CD14-positive monocyte (primary cell): Measurements from ENCODE around the gene ARHGAP11B.
"Not testable (repeated sequence)": the region's sequence is repeated elsewhere in the genome, so short reads cannot be mapped to it uniquely, and the experiment has no call there.

Source experiments
- DNase-seq, 3 donors: peaks; one replicate each; pipeline ENCODE4 v3.0.0-alpha.2; 2011 to 2022
- H2AFZ ChIP-seq: 2 replicates; pipeline ENCODE4 v1.6.0; 2012; ENCODE audit warnings: mild to moderate bottlenecking, low read depth, low read length, inconsistent platforms; ENCODE audit not compliant: insufficient read depth, poor library complexity, severe bottlenecking
- H3K27ac ChIP-seq, 2 donors: 1 replicate in 1 of 2; 2 replicates in 1 of 2; pipeline ENCODE4 v1.5.1; 2012 to 2013; ENCODE audit warnings: low read length in 2 of 2, control low read depth in 1 of 2, inconsistent platforms in 1 of 2, low read depth in 1 of 2, mild to moderate bottlenecking in 1 of 2
- H3K27me3 ChIP-seq, 2 donors: one replicate each; pipeline versions ENCODE4 v1.6.0 to v1.6.1; 2011 to 2013; ENCODE audit warnings: low read length in 2 of 2; ENCODE audit not compliant: control insufficient read depth in 2 of 2, insufficient read depth in 2 of 2
- H3K36me3 ChIP-seq, 2 donors: replicated peaks in 1 of 2; 1 replicate in 1 of 2; 2 replicates in 1 of 2; pipeline versions ENCODE4 v1.5.1 to v1.6.1; 2012 to 2013; ENCODE audit warnings: low read length in 2 of 2, control low read depth in 1 of 2, inconsistent platforms in 1 of 2, mild to moderate bottlenecking in 1 of 2; ENCODE audit not compliant: insufficient read depth in 2 of 2, control insufficient read depth in 1 of 2
- H3K4me1 ChIP-seq, 2 donors: 1 replicate in 1 of 2; 2 replicates in 1 of 2; pipeline versions ENCODE4 v1.5.1 to v1.6.1; 2012 to 2013; ENCODE audit warnings: low read length in 2 of 2, control low read depth in 1 of 2, inconsistent platforms in 1 of 2, mild to moderate bottlenecking in 1 of 2, moderate library complexity in 1 of 2; ENCODE audit not compliant: insufficient read depth in 2 of 2, control insufficient read depth in 1 of 2
- H3K4me2 ChIP-seq: replicated peaks from 2 replicates; pipeline ENCODE3; 2012; ENCODE audit warnings: low read length, moderate library complexity, mild to moderate bottlenecking; ENCODE audit not compliant: poor library complexity, severe bottlenecking; ENCODE audit errors: extremely low read depth
- H3K4me3 ChIP-seq, 3 experiments: fragments of 200-600 bp in 1 of 3; sonication (generic) in 1 of 3; replicated peaks in 1 of 3; 1 replicate in 2 of 3; 2 replicates in 1 of 3; pipeline ENCODE4 v1.5.1; 2011 to 2013; ENCODE audit warnings: low read length in 3 of 3, mild to moderate bottlenecking in 3 of 3, control low read depth in 2 of 3, low read depth in 2 of 3, inconsistent platforms in 1 of 3, moderate library complexity in 1 of 3
- H3K79me2 ChIP-seq: 2 replicates; pipeline ENCODE4 v1.6.0; 2012; ENCODE audit warnings: mild to moderate bottlenecking, control low read depth, inconsistent platforms, low read length, moderate library complexity; ENCODE audit not compliant: insufficient read depth
- H3K9ac ChIP-seq: 2 replicates; pipeline ENCODE4 v1.6.0; 2017; ENCODE audit warnings: low read length, mild to moderate bottlenecking; ENCODE audit not compliant: insufficient read depth, poor library complexity, severe bottlenecking
- H3K9me3 ChIP-seq, 2 donors: replicated peaks in 1 of 2; 1 replicate in 1 of 2; 2 replicates in 1 of 2; pipeline versions ENCODE4 v1.5.1 to v1.6.1; 2012 to 2013; ENCODE audit warnings: low read length in 2 of 2, control low read depth in 1 of 2; ENCODE audit not compliant: control insufficient read depth in 1 of 2, insufficient read depth in 1 of 2
- H4K20me1 ChIP-seq: 2 replicates; pipeline ENCODE4 v1.6.0; 2012; ENCODE audit warnings: mild to moderate bottlenecking, low read length, control low read depth, moderate library complexity; ENCODE audit not compliant: insufficient read depth
- H3K27ac Mint-ChIP-seq, 7 donors: one replicate each; pipeline ENCODE4 v1.8.0; 2020; ENCODE audit warnings: mild to moderate bottlenecking in 7 of 7, mixed read lengths in 7 of 7, moderate library complexity in 6 of 7, inconsistent platforms in 2 of 7
- H3K27me3 Mint-ChIP-seq, 3 donors: one replicate each; pipeline ENCODE4 v1.8.0; 2021 to 2022; ENCODE audit warnings: low read depth in 3 of 3, mild to moderate bottlenecking in 3 of 3, mixed read lengths in 3 of 3, moderate library complexity in 3 of 3, inconsistent platforms in 1 of 3
- H3K36me3 Mint-ChIP-seq, 2 donors: one replicate each; pipeline ENCODE4 v1.8.0; 2020; ENCODE audit warnings: mixed read lengths in 2 of 2, inconsistent platforms in 1 of 2, mild to moderate bottlenecking in 1 of 2
- H3K4me1 Mint-ChIP-seq: one replicate; pipeline ENCODE4 v1.8.0; 2020; ENCODE audit warnings: mild to moderate bottlenecking, mixed read lengths
- H3K4me3 Mint-ChIP-seq, 2 donors: one replicate each; pipeline ENCODE4 v1.8.0; 2020; ENCODE audit warnings: mild to moderate bottlenecking in 2 of 2, mixed read lengths in 2 of 2, moderate library complexity in 1 of 2
- H3K9me3 Mint-ChIP-seq, 7 donors: one replicate each; pipeline ENCODE4 v1.8.0; 2020 to 2022; ENCODE audit warnings: mixed read lengths in 7 of 7, mild to moderate bottlenecking in 6 of 7, moderate library complexity in 6 of 7, inconsistent platforms in 2 of 7
- WGBS: methylation state at CpG from one replicate; pipeline ENCODE4 v1.1.5; 2013; ENCODE audit warnings: missing lambda C conversion rate; ENCODE audit not compliant: insufficient coverage; 5-methylcytosine and 5-hydroxymethylcytosine counted together
- intact Hi-C, 2 donors: fragments of 100-400 bp; cut with micrococcal nuclease; formaldehyde crosslinking; loops; one replicate each; pipeline versions ENCODE4 v1.15.0 to v1.15.1; 2023
- TF ChIP-seq, protein P1 (sequence below): fragments of 200-600 bp; IDR thresholded peaks from one replicate; pipeline ENCODE4 v1.8.0; 2022; ENCODE audit warnings: antibody characterized with exemption, mild to moderate bottlenecking

ARHGAP11B gene

GRCh38 chr15:30603796-30604195 lies 22.1 kb upstream of the ARHGAP11B start, which contains the start of gene GOLGA8H:
Gene GOLGA8H, plus strand, starts transcription at chr15:30604028. Its CDS starts 98 bp downstream, at chr15:30604126.
- H4K20me1 ChIP-seq, H3K4me2 ChIP-seq, H3K9me3 ChIP-seq, H3K9me3 Mint-ChIP-seq, intact Hi-C loops, H3K4me3 ChIP-seq, H3K27me3 Mint-ChIP-seq, H3K36me3 Mint-ChIP-seq, H3K27ac ChIP-seq, DNase-seq, H3K27ac Mint-ChIP-seq, H3K36me3 ChIP-seq, H3K4me1 ChIP-seq, H3K9ac ChIP-seq, H3K79me2 ChIP-seq, H2AFZ ChIP-seq, H3K4me3 Mint-ChIP-seq, H3K4me1 Mint-ChIP-seq, H3K27me3 ChIP-seq: not testable (repeated sequence)
- WGBS: 86% methylated on average over 1 of the region's 8 CpGs

DNA sequence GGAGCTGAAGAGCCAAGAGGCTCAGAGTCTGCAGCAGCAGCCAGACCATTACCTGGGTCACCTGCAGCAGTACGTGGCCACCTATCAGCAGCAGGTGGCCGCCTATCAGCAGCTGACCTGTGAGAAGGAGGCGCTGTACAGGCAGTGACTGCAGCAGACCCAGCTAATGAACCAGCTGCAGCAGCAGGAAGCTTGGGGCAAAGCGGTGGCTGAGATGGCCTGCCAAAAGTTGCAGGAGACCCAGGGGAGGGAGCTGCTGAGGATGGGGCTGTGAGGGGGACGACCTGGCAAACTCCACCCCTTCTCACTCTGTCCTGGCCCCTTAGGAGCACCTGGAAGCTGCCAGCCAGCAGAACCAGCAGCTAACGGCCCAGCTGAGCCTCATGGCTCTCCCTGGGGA lies 13.7 kb upstream of the ARHGAP11B start:
- H3K9ac ChIP-seq, H2AFZ ChIP-seq, H3K27me3 Mint-ChIP-seq, intact Hi-C loops, H3K36me3 ChIP-seq, H3K4me1 ChIP-seq, H3K9me3 ChIP-seq, H3K4me2 ChIP-seq, H3K27ac ChIP-seq, H3K4me1 Mint-ChIP-seq, H3K4me3 Mint-ChIP-seq, H4K20me1 ChIP-seq, H3K4me3 ChIP-seq, H3K27ac Mint-ChIP-seq, H3K27me3 ChIP-seq, DNase-seq, H3K9me3 Mint-ChIP-seq, H3K79me2 ChIP-seq, H3K36me3 Mint-ChIP-seq: not testable (repeated sequence)
- no CpG with 5 or more reads among the region's 6 CpGs for WGBS

DNA sequence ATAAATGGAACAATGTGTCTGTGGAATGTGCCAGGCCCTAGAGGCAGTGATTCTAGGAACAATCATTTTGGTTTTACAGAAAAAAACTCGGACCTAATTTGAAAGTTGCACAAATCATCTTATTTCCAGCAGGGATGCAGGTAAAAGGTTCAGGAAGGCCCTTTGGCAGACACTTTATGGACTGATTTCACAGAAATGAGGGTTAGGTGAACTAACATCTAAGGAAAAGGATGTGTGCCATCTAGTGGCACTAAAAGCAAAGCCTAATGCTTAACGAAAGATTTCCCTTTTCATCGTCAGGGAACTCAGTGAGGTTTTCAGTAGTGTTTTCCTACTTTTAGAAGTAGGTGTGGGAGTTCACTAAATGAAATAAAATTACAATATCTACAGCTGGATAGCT lies 4.6 kb upstream of the ARHGAP11B start:
- peak in 1 of 3 donors; percentile 7 for DNase-seq
- TF ChIP-seq, protein P1, sequence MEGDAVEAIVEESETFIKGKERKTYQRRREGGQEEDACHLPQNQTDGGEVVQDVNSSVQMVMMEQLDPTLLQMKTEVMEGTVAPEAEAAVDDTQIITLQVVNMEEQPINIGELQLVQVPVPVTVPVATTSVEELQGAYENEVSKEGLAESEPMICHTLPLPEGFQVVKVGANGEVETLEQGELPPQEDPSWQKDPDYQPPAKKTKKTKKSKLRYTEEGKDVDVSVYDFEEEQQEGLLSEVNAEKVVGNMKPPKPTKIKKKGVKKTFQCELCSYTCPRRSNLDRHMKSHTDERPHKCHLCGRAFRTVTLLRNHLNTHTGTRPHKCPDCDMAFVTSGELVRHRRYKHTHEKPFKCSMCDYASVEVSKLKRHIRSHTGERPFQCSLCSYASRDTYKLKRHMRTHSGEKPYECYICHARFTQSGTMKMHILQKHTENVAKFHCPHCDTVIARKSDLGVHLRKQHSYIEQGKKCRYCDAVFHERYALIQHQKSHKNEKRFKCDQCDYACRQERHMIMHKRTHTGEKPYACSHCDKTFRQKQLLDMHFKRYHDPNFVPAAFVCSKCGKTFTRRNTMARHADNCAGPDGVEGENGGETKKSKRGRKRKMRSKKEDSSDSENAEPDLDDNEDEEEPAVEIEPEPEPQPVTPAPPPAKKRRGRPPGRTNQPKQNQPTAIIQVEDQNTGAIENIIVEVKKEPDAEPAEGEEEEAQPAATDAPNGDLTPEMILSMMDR: peak; percentile 20
- H3K36me3 ChIP-seq, H3K4me2 ChIP-seq, intact Hi-C loops, H3K9ac ChIP-seq, H3K4me3 ChIP-seq, H3K27me3 ChIP-seq, H3K4me1 Mint-ChIP-seq, H3K4me3 Mint-ChIP-seq, H3K36me3 Mint-ChIP-seq, H3K27me3 Mint-ChIP-seq, H3K27ac Mint-ChIP-seq, H2AFZ ChIP-seq, H3K27ac ChIP-seq, H3K9me3 ChIP-seq, H3K9me3 Mint-ChIP-seq, H3K4me1 ChIP-seq, H4K20me1 ChIP-seq, H3K79me2 ChIP-seq: not testable (repeated sequence)
- whole genome bisulfite sequencing: no CpG with 5 or more reads among the region's 3 CpGs

- H3K4me2 ChIP-seq: peak overlapping the region; percentile 50
- peaks cover 48% of the 10 kb centered on the region for H3K79me2 ChIP-seq
- H3K9me3 ChIP-seq, H3K36me3 ChIP-seq, H3K36me3 Mint-ChIP-seq, H3K4me1 ChIP-seq, H4K20me1 ChIP-seq, intact Hi-C loops, H3K27me3 Mint-ChIP-seq, H3K27me3 ChIP-seq, H3K9me3 Mint-ChIP-seq: not testable (repeated sequence)
- peak overlapping the region; percentile 38 to 88 for H3K27ac ChIP-seq
- 0% methylated on average over 5 of the region's 22 CpGs for WGBS
- H3K4me1 Mint-ChIP-seq: peaks cover 20% of the 10 kb centered on the region
- DNase-seq: peak in 2 of 3 donors; percentile 1 to 8
- peak overlapping the region; percentile 70 to 95 (median 87) for H3K4me3 ChIP-seq
- H3K4me3 Mint-ChIP-seq: peak overlapping the region; percentile 98 to 99
- peak overlapping the region; percentile 74 for H3K9ac ChIP-seq
- H3K27ac Mint-ChIP-seq: peak overlapping the region; percentile 94 to 98 (median 97)
- peak overlapping the region; percentile 83 for H2AFZ ChIP-seq
Measured at GRCh38 chr15:30626194-30626565, 252 bp downstream of the ARHGAP11B start.
